Measurements from ENCODE around the gene SPAG6.

Gene SPAG6

DNA sequence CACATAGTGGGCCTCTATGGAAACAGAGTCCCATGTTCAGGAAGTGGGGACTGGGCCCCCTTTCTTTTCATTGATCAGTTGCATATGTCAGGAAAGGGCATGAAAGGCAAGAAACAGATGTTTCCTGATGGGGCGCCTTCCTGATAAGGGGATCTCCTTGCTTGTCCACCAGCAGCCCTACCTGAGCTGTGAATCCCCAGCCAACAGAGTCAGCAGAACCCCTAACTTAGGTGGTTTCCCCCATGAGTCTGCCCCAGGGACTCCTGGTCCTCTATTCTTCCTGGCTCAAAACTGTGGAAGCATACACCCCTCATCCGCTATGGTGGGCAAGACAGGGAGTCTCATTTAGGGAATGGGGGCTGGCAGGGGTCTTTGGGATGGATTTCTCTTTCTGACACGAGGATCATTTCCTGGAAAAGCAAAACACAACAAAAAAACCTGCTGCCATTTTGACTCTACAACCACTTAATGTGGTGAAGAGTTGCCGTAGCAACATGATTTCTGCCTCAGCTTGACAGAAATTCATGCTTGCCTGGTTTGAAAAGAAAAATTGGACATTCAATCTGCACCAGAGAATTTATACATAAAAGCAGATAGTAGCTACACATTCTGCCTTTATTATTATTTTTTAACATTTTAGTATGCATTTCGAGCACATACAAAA, 119.8 kb downstream of the SPAG6 start:
- DNase-seq = no peak

DNA sequence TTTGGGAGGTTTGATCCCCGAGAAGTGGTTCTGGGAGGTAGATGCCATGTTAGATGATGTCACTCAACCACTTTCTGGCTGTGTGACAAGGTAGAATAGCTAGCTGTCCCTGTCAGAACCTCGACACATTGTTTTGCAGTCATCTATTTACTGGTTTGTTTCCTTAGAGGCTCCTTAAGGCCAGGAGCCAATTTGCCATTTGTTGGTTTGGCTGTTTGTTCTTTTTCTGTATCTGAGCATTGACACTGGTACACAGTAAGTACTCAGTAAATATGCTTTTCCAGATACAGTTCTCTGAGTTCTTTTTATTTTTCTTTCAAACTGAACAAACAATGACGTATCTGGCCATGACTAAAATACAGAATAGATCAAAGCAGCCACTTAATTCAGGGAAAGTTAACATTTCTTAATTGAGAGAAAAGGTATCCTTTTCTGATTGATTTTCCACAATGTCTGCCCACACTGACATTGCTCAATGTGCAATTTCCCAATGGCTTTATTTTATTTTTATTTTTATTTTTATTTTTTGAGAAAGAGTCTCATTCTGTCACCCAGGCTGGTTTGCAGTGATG, 121.6 kb downstream of the SPAG6 start:
- DNase-seq = no peak
